Measurements from ENCODE around the gene MRPL44. TPM values are rescaled to one million over a fixed set of nuclear protein-coding genes. Genes with fewer than 3 reads are reported as not detected.

The MRPL44 gene
- 17.0 and 28.5 TPM in 2 replicates for polyA plus RNA-seq

GRCh38 chr2:223957092-223957851 lies at the start of gene MRPL44:
TSS of gene MRPL44 (plus strand) at chr2:223957463. CDS start at chr2:223957473, 10 bp downstream.

GRCh38 chr2:223944703-223945531 lies 12.3 kb upstream of the MRPL44 start, which contains the start of gene WDFY1:
TSS of gene WDFY1 (minus strand) at chr2:223945335. CDS start at chr2:223945284, 51 bp downstream.

Other genes with a start within 250 kb of the MRPL44 start
- 4.8 and 5.8 TPM in 2 replicates for gene AP1S3, start 119.9 kb upstream of the MRPL44 start, polyA plus RNA-seq
- gene WDFY1, start 12.1 kb upstream of the MRPL44 start, polyA plus RNA-seq: 14.7 and 20.4 TPM in 2 replicates
- gene SERPINE2, start 81.8 kb downstream of the MRPL44 start, polyA plus RNA-seq: 84.4 and 104 TPM in 2 replicates

Measured in Purkinje cell (primary cell).